ENCODE data around the gene RELN. TPM values are rescaled to one million over a fixed set of nuclear protein-coding genes. Genes with fewer than 3 reads are reported as not detected.

RELN gene
- total RNA-seq, 2 experiments from 2014 or later, result not detected

DNA sequence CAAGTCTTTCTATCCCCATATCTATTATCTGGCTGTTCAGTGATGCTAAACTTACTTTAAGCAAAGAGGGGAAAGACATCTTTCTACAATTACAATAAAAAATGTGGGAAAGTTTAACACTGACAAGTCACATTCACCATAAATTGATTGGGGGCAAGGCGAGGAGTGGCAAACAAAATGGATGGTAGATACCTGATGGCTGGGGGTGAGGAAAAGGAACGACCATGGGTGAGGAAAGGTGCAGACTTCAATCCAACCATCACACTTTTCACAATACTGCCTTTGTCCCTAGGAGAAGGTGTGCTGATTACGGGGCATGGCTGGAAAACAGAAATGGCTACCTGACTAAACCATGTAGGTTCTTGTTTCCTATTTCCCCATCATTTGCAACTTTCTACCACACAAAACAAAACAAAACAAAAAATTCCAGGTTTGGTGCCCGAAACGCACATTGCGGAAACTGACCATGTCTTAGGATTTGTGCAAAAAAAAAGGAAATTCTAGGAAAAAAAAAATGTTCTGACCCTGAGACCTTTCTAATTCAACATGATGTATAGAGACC, 3.8 kb downstream of the RELN start:
- peaks cover 41% of the 10 kb centered on the region for H3K27me3 Mint-ChIP-seq
- H3K36me3 Mint-ChIP-seq (ENCODE audit: low read depth), result no peaks in the 10 kb centered on the region
- peaks cover 10% of the 10 kb centered on the region for H3K4me1 Mint-ChIP-seq
- CTCF ChIA-PET, result no interaction called here
- no peaks in the 10 kb centered on the region for H3K9me3 Mint-ChIP-seq
- POLR2A ChIA-PET, result no interaction called here
- H3K27ac Mint-ChIP-seq, result no peak overlapping the region
- no peak for DNase-seq
- no peak overlapping the region for H3K4me3 Mint-ChIP-seq

DNA sequence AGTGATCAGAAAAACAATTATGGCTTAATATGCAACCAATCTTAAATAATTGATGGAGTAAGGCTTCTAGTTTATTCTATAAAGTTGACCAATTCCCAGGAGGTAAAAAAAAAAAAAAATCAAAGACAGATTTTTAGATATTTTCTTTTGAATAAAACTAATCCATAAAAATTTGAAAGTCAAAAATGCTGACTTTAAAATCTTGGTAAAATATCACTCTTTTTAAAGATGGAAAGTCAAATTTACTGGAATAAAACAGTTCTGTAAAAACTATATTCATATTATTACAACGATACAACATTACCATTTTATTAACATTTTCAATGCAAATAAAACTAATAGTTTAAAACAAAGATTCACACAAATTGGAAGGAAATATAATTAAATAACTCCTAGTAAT, 5.4 kb downstream of the RELN start:
- DNase-seq, result no peak
- Mint-ChIP-seq H3K27ac (no peak overlapping the region), H3K4me3 (no peak overlapping the region), H3K27me3 (peaks cover 35% of the 10 kb centered on the region), H3K36me3 (ENCODE audit: low read depth) (no peaks in the 10 kb centered on the region), H3K4me1 (peaks cover 5% of the 10 kb centered on the region), H3K9me3 (no peaks in the 10 kb centered on the region)
- ChIA-PET CTCF (no interaction called here), POLR2A (no interaction called here)

DNA sequence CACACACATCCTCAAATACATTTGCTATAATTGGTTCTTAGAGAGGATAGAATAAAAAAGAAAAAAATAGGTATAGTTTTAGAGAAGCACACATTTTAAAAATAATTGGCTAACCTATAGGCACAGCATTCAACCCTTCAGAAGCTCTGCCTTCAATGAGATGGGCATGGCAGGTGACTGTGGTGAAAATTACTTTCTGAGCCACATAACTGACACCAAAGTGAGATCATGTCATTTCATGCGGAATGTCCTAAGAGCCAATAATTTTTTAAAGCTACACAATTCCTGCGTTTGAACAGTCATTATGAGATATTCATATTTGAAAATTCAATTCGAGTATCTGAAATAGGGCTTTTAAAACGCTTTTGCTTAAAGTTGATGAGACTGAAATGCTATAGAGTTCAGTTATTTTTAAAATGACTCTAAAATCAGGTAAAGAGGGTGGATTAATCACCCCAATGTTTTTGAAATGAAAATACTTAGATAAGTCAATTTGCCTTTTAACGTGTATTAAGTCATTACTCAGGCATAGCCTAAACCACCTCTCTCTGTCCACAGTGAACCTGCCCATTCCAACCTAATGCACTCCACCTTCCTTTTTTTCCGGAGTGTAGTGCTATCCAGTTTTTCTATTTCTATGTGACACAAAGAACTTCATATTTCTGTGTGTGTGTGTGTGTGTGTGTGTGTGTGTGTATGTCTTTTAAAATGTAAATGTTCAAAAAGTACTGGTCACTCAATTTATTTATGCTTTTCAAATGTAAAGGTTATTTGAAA, 6.1 kb downstream of the RELN start:
- peaks cover 28% of the 10 kb centered on the region for H3K27me3 Mint-ChIP-seq
- H3K4me3 Mint-ChIP-seq, result no peak overlapping the region
- no peak for DNase-seq
- no peaks in the 10 kb centered on the region for H3K9me3 Mint-ChIP-seq
- H3K4me1 Mint-ChIP-seq, result peaks cover 2% of the 10 kb centered on the region
- H3K36me3 Mint-ChIP-seq (ENCODE audit: low read depth), result no peaks in the 10 kb centered on the region
- H3K27ac Mint-ChIP-seq, result no peak overlapping the region
- ChIA-PET CTCF (no interaction called here), POLR2A (no interaction called here)

- no peak overlapping the region for H3K27ac Mint-ChIP-seq
- H3K36me3 Mint-ChIP-seq (ENCODE audit: low read depth), result no peaks in the 10 kb centered on the region
- H3K4me3 Mint-ChIP-seq, result no peak overlapping the region
- ChIA-PET POLR2A (no interaction called here), CTCF (no interaction called here)
- peaks cover 15% of the 10 kb centered on the region for H3K27me3 Mint-ChIP-seq
- no peaks in the 10 kb centered on the region for H3K4me1 Mint-ChIP-seq
- no peak for DNase-seq
- no peaks in the 10 kb centered on the region for H3K9me3 Mint-ChIP-seq
Measured at GRCh38 chr7:103981003-103981423, 8.4 kb downstream of the RELN start.

GRCh38 chr7:103972779-103973434, 16.6 kb downstream of the RELN start:
- ChIA-PET POLR2A (no interaction called here), CTCF (no interaction called here)
- H3K9me3 Mint-ChIP-seq, result no peaks in the 10 kb centered on the region
- H3K4me3 Mint-ChIP-seq, result no peak overlapping the region
- H3K27ac Mint-ChIP-seq, result no peak overlapping the region
- no peaks in the 10 kb centered on the region for H3K36me3 Mint-ChIP-seq (ENCODE audit: low read depth)
- no peaks in the 10 kb centered on the region for H3K27me3 Mint-ChIP-seq
- no peak for DNase-seq
- H3K4me1 Mint-ChIP-seq, result no peaks in the 10 kb centered on the region

DNA sequence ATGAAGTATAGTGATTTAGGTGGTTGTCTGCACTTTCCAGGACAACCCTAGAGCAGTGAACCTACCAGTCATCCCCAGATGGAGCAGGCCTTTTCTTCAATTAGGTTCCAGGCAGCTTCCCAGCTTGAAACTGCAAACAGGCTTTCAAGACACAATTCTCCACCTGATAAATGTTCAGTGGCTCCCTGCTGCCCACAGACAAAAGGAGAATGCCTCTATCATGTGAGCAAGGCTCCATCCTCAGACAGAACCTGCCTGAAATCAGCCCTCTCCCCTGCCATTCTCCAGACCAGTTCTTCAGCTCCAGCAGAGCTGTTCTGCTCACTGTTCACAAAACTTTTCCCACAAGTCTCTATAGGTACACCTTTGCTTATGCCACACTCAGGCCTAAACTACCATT, 22.1 kb downstream of the RELN start:
- H3K9me3 Mint-ChIP-seq, result no peaks in the 10 kb centered on the region
- H3K27ac Mint-ChIP-seq, result no peak overlapping the region
- no peaks in the 10 kb centered on the region for H3K36me3 Mint-ChIP-seq (ENCODE audit: low read depth)
- POLR2A ChIA-PET, result no interaction called here
- H3K4me1 Mint-ChIP-seq, result no peaks in the 10 kb centered on the region
- H3K27me3 Mint-ChIP-seq, result no peaks in the 10 kb centered on the region
- DNase-seq, result no peak
- CTCF ChIA-PET, result no interaction called here
- H3K4me3 Mint-ChIP-seq, result no peak overlapping the region

DNA sequence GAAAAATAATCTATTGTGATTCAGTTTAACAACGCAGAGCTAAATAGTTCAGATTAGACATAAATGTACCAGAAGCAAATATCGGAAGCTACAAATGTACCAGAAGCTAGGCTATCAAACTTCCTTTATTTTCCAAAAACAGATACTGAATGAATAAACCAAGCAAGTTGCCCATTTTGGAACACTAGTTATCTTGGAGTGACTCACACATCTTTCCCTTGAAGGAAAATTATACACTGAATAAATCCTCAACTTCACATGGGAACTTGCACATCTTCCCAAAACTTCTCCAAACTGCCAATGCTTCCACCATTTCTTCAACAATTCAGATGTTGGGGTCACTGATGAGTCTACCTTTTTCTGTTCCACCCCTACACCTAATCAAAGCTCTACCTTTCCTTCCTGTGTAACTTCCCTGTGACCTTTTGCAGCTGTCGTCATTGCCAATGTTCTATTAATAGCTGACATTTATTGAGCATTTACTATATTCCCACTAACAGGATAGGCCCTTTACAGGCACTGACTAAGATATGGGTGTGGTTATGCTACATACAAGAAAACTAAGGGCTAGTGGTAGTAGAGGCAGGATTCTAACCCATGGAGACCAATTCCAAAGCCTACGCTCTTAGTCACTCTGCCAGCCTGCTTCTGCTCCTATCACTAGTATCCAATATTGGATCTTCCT, 22.7 kb downstream of the RELN start:
- Mint-ChIP-seq H3K9me3 (no peaks in the 10 kb centered on the region), H3K27me3 (no peaks in the 10 kb centered on the region), H3K4me1 (no peaks in the 10 kb centered on the region), H3K36me3 (ENCODE audit: low read depth) (no peaks in the 10 kb centered on the region), H3K4me3 (no peak overlapping the region), H3K27ac (no peak overlapping the region)
- ChIA-PET CTCF (no interaction called here), POLR2A (no interaction called here)
- DNase-seq, result no peak

GRCh38 chr7:103964269-103964668, 25.2 kb downstream of the RELN start:
- CTCF ChIA-PET, result no interaction called here
- H3K36me3 Mint-ChIP-seq (ENCODE audit: low read depth), result no peaks in the 10 kb centered on the region
- H3K9me3 Mint-ChIP-seq, result no peaks in the 10 kb centered on the region
- DNase-seq, result no peak
- no peaks in the 10 kb centered on the region for H3K4me1 Mint-ChIP-seq
- H3K4me3 Mint-ChIP-seq, result no peak overlapping the region
- H3K27me3 Mint-ChIP-seq, result peaks cover 2% of the 10 kb centered on the region
- POLR2A ChIA-PET, result no interaction called here
- H3K27ac Mint-ChIP-seq, result no peak overlapping the region

DNA sequence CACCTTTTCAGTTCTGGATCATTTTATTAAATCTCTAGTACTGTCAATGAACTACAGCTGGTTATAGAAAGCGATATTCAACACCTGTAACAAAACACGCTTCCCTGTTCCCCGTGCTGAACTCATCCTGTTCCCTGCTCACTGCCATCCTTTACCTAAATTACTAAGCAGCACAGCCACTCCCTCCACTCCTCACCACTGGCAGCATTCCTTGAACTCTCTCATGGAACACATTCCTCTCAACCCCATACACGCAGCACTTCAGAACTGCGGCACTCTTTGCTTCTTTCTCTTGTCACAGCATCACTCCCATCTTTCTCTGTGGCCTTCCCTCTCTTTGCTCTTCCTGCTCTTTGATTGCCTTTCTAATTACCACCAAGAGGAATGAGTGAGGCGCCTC, 27.4 kb downstream of the RELN start:
- no peak overlapping the region for H3K4me3 Mint-ChIP-seq
- ChIA-PET POLR2A (no interaction called here), CTCF (no interaction called here)
- H3K36me3 Mint-ChIP-seq (ENCODE audit: low read depth), result no peaks in the 10 kb centered on the region
- no peaks in the 10 kb centered on the region for H3K4me1 Mint-ChIP-seq
- no peak overlapping the region for H3K27ac Mint-ChIP-seq
- H3K9me3 Mint-ChIP-seq, result no peaks in the 10 kb centered on the region
- peaks cover 2% of the 10 kb centered on the region for H3K27me3 Mint-ChIP-seq
- DNase-seq, result no peak

DNA sequence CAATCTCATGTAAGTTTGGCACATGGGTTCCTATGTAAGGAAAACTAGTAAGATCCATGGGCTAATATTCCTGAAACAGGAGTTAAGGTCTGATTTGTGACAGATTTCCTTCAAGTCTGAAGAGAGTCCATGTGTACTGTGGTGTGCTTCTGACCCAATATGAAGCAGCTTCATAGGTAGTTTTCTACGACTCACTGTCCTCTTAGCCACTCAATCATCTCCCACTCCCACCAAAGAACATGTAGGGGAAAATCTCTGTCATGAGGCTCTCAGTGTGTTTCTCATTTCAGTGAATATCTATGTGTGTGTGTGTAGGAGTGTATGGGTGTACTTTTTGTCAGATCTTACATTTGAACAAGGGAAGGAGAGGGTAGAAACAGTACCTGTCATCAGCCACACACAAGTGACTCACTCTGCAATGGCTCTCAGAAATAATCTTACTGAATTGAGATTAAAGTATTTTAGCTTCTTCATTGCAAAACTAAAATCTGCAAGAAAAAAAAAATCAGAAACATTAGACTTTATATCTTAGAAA, 31.1 kb downstream of the RELN start:
- no peaks in the 10 kb centered on the region for H3K4me1 Mint-ChIP-seq
- no peak for DNase-seq
- peaks cover 2% of the 10 kb centered on the region for H3K27me3 Mint-ChIP-seq
- no peaks in the 10 kb centered on the region for H3K9me3 Mint-ChIP-seq
- H3K27ac Mint-ChIP-seq, result no peak overlapping the region
- POLR2A ChIA-PET, result no interaction called here
- H3K4me3 Mint-ChIP-seq, result no peak overlapping the region
- CTCF ChIA-PET, result no interaction called here
- no peaks in the 10 kb centered on the region for H3K36me3 Mint-ChIP-seq (ENCODE audit: low read depth)

GRCh38 chr7:103955985-103956384, 33.5 kb downstream of the RELN start:
- Mint-ChIP-seq H3K4me3 (no peak overlapping the region), H3K27ac (no peak overlapping the region), H3K9me3 (no peaks in the 10 kb centered on the region), H3K27me3 (peaks cover 7% of the 10 kb centered on the region), H3K36me3 (ENCODE audit: low read depth) (no peaks in the 10 kb centered on the region), H3K4me1 (no peaks in the 10 kb centered on the region)
- ChIA-PET POLR2A (no interaction called here), CTCF (no interaction called here)
- DNase-seq, result no peak

DNA sequence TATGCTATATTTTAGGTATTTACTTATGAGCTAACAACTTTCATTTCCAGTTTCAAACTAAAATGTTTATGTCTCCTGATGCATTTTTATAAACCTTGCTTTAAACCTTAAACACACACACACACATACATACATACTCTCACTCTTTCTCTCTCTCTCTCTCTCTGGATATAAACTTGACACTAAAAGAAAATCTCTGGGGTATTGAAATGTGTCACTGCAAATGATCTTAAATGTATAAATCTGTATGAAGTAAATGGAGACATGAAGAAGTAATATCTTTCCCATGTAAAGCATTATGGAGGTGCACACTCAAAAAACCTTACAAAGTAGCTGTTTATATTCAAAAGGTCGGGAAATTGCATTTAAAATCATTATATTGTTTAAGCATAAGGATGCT, 37.0 kb downstream of the RELN start:
- Mint-ChIP-seq H3K9me3 (no peaks in the 10 kb centered on the region), H3K27ac (no peak overlapping the region), H3K4me3 (no peak overlapping the region), H3K36me3 (ENCODE audit: low read depth) (no peaks in the 10 kb centered on the region), H3K4me1 (no peaks in the 10 kb centered on the region), H3K27me3 (peaks cover 5% of the 10 kb centered on the region)
- POLR2A ChIA-PET, result no interaction called here
- CTCF ChIA-PET, result no interaction called here
- DNase-seq, result no peak

DNA sequence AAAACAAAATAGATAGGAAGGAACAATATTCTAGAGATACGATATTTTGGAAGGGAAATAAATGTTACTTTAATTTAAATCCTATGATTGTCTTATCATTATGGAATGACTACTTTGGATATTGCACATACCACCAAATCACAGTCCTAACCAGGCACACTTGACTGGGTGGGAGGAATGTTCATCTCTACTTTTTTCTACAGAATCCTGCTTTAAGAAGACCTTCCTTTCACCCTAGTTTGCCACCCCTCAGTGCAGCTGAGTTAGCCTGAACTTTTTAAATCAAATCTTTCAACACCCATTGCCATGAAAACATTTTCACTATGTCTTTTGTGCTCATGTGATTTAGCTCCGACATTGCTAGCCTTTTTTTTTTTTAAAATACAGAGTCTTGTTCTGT, 38.1 kb downstream of the RELN start:
- H3K36me3 Mint-ChIP-seq (ENCODE audit: low read depth), result no peaks in the 10 kb centered on the region
- no peaks in the 10 kb centered on the region for H3K4me1 Mint-ChIP-seq
- no peak for DNase-seq
- H3K27ac Mint-ChIP-seq, result no peak overlapping the region
- no peak overlapping the region for H3K4me3 Mint-ChIP-seq
- ChIA-PET POLR2A (no interaction called here), CTCF (no interaction called here)
- peaks cover 5% of the 10 kb centered on the region for H3K27me3 Mint-ChIP-seq
- no peaks in the 10 kb centered on the region for H3K9me3 Mint-ChIP-seq

Measured in activated CD4-positive, alpha-beta memory T cell treated with anti-CD3 and anti-CD28 coated beads, Interleukin-2, amount 10 ng/mL, durations not matched to agents 7 days and 5 days (primary cell).